B cell (primary cell): ENCODE results near the gene TAF8. TPM values are rescaled to one million over a fixed set of nuclear protein-coding genes. Genes with fewer than 3 reads are reported as not detected.
A peak's percentile ranks its signal among the peaks of the same experiment; 100 is the strongest.

ENCODE experiments used
- ATAC-seq: fragments of 200-7000 bp; cut with Tn5 transposase; one replicate; pipeline ENCODE4 v1.10.0; 2021; ENCODE audit warnings: low read depth, mild to moderate bottlenecking, moderate number of reproducible peaks, moderate library complexity
- CTCF ChIA-PET: fragments of 350-600 bp; sonication (Branson Sonifier 250); formaldehyde crosslinking; loops from one replicate; lab custom pipeline; 2021; ENCODE audit warnings: antibody characterized with exemption, inconsistent platforms; lab: Charles Lee
- POLR2A ChIA-PET: fragments of 350-600 bp; sonication (Branson Sonifier 250); formaldehyde crosslinking; loops from one replicate; lab custom pipeline; 2021; ENCODE audit warnings: antibody characterized with exemption; lab: Charles Lee
- DNase-seq: peaks from one replicate; pipeline ENCODE4 v3.0.0; 2013
- H2AFZ ChIP-seq: 2 replicates; pipeline ENCODE4 v1.6.1; 2012; ENCODE audit warnings: mild to moderate bottlenecking, low read depth, low read length; ENCODE audit not compliant: insufficient read depth, poor library complexity, severe bottlenecking
- H3K27ac ChIP-seq, 2 donors: 1 replicate in 1 of 2; 2 replicates in 1 of 2; pipeline ENCODE4 v1.5.1; 2012 to 2013; ENCODE audit warnings: low read length in 2 of 2, mild to moderate bottlenecking in 2 of 2, moderate library complexity in 1 of 2
- H3K27me3 ChIP-seq, 4 experiments: fragments of 200-600 bp in 1 of 4; sonication (generic) in 1 of 4; replicated peaks in 1 of 4; 1 replicate in 2 of 4; 2 replicates in 2 of 4; pipeline versions ENCODE4 v1.6.1 to v1.7.0; 2013 to 2016; ENCODE audit warnings: low read length in 3 of 4, mild to moderate bottlenecking in 2 of 4, mixed read lengths in 1 of 4, moderate library complexity in 1 of 4; ENCODE audit not compliant: insufficient read depth in 4 of 4, control insufficient read depth in 3 of 4; ENCODE audit errors: control extremely low read depth in 1 of 4
- H3K36me3 ChIP-seq, 2 experiments: replicated peaks in 1 of 2; 1 replicate in 1 of 2; 2 replicates in 1 of 2; pipeline versions ENCODE4 v1.6.1 to v1.7.1; 2013; ENCODE audit warnings: low read length in 1 of 2; ENCODE audit not compliant: insufficient read depth in 2 of 2, control insufficient read depth in 1 of 2; ENCODE audit errors: control extremely low read depth in 1 of 2, extremely low read depth in 1 of 2
- H3K4me1 ChIP-seq, 2 donors: fragments of 200-600 bp in 1 of 2; sonication (generic) in 1 of 2; 1 replicate in 1 of 2; 2 replicates in 1 of 2; pipeline versions ENCODE4 v1.5.1 to v1.6.1; 2013 to 2017; ENCODE audit warnings: low read length in 2 of 2; ENCODE audit not compliant: control insufficient read depth in 2 of 2, insufficient read depth in 2 of 2
- H3K4me2 ChIP-seq: replicated peaks from 2 replicates; pipeline ENCODE3; 2012; ENCODE audit warnings: mild to moderate bottlenecking, low read depth, low read length; ENCODE audit not compliant: poor library complexity, severe bottlenecking
- H3K4me3 ChIP-seq, 5 experiments: fragments of 200-600 bp in 1 of 5; sonication (generic) in 1 of 5; 1 replicate in 3 of 5; 2 replicates in 2 of 5; pipeline versions ENCODE4 v1.5.1 to v1.7.0; 2011 to 2016; ENCODE audit warnings: low read length in 4 of 5, mild to moderate bottlenecking in 4 of 5, low read depth in 2 of 5, control low read depth in 1 of 5, moderate library complexity in 1 of 5; ENCODE audit not compliant: insufficient read depth in 1 of 5; ENCODE audit errors: control extremely low read depth in 1 of 5, extremely low read depth in 1 of 5
- H3K79me2 ChIP-seq: fragments of 200-600 bp; sonication (generic); one replicate; pipeline ENCODE4 v1.6.0; 2016; ENCODE audit warnings: low read length; ENCODE audit not compliant: control insufficient read depth, insufficient read depth
- H3K9ac ChIP-seq: fragments of 200-600 bp; sonication (generic); 2 replicates; pipeline ENCODE4 v1.6.1; 2017; ENCODE audit warnings: mild to moderate bottlenecking, low read length, moderate library complexity
- H3K9me3 ChIP-seq, 3 donors: one replicate each; pipeline versions ENCODE4 v1.6.1 to v1.7.1; 2013; ENCODE audit warnings: low read length in 2 of 3; ENCODE audit not compliant: control insufficient read depth in 2 of 3, insufficient read depth in 1 of 3; ENCODE audit errors: control extremely low read depth in 1 of 3
- H4K20me1 ChIP-seq: 2 replicates; pipeline ENCODE4 v1.6.0; 2012; ENCODE audit warnings: mild to moderate bottlenecking, low read length; ENCODE audit not compliant: insufficient read depth, control insufficient read depth, poor library complexity, severe bottlenecking
- H3K27ac Mint-ChIP-seq: one replicate; pipeline ENCODE4 v1.8.0; 2021; ENCODE audit warnings: mixed read lengths
- H3K27me3 Mint-ChIP-seq: one replicate; pipeline ENCODE4 v1.8.0; 2021; ENCODE audit warnings: mixed read lengths
- H3K4me1 Mint-ChIP-seq: one replicate; pipeline ENCODE4 v1.8.0; 2021; ENCODE audit warnings: mixed read lengths
- H3K4me3 Mint-ChIP-seq: one replicate; pipeline ENCODE4 v1.8.0; 2021; ENCODE audit warnings: mixed read lengths
- H3K9me3 Mint-ChIP-seq: one replicate; pipeline ENCODE4 v1.8.0; 2022; ENCODE audit warnings: mixed read lengths; ENCODE audit not compliant: insufficient read depth
- CTCF ChIP-seq: fragments of 200-600 bp; IDR thresholded peaks from one replicate; pipeline ENCODE4 v1.8.0; 2022; ENCODE audit warnings: antibody characterized with exemption, mild to moderate bottlenecking
- EZH2 ChIP-seq: IDR thresholded peaks from 2 replicates; pipeline ENCODE4 v1.6.1; 2012; ENCODE audit warnings: borderline replicate concordance, low read depth, mild to moderate bottlenecking, moderate library complexity, low read length; ENCODE audit not compliant: insufficient read depth, poor library complexity, severe bottlenecking
- WGBS: methylation state at CpG from one replicate; pipeline ENCODE4 v1.1.5; 2013; ENCODE audit warnings: missing lambda C conversion rate; ENCODE audit not compliant: insufficient coverage; 5-methylcytosine and 5-hydroxymethylcytosine counted together
- intact Hi-C: fragments of 100-400 bp; cut with micrococcal nuclease; formaldehyde crosslinking; loops from one replicate; pipeline ENCODE4 v1.10.0; 2022
- polyA plus RNA-seq: library from polyadenylated mRNA; depleted of rRNA; stranded (reverse); fragments of >200 nt; gene quantifications from 2 replicates; pipeline ENCODE4 v1.2.3, GENCODE V29; 2012
- total RNA-seq, 2 donors: library from RNA; stranded (reverse); fragments of 120-200 nt in 1 of 2; gene quantifications; 1 replicate in 1 of 2; 2 replicates in 1 of 2; pipeline versions ENCODE4 v1.2.3 to v1.2.4, GENCODE V29; 2013 to 2022

The TAF8 gene
- total and polyA plus RNA-seq, 2 donors (not counting 1 experiment from before 2014, with no cell fraction given): 30.6 to 67.0 TPM

- H3K36me3 ChIP-seq: peaks cover 0 to 32% of the 10 kb centered on the region in 2 experiments
- H3K27me3 ChIP-seq: no peaks in the 10 kb centered on the region
- Mint-ChIP-seq H3K27ac (peak overlapping the region; percentile 99), H3K4me1 (peaks cover 83% of the 10 kb centered on the region), H3K27me3 (no peaks in the 10 kb centered on the region), H3K4me3 (peak overlapping the region; percentile 99), H3K9me3 (no peaks in the 10 kb centered on the region)
- ChIA-PET POLR2A (interaction anchor here (0.8 to 1.6 kb wide), 4 partner anchors 109 to 266 kb away, joined by 3 to 5 read pairs (median 4); partner anchors contain the start of genes FRS3 and MED20), CTCF (interaction anchor here (0.5 to 15.3 kb wide), 22 partner anchors 7 to 698 kb away, joined by 3 to 263 read pairs (median 6); partner anchors contain the start of genes BYSL, CCND3, MED20 and PRICKLE4)
- H2AFZ ChIP-seq: peak overlapping the region; percentile 34
- 38% methylated on average over 3 of the region's 14 CpGs for WGBS
- peaks cover 47% of the 10 kb centered on the region for H4K20me1 ChIP-seq
- peak overlapping the region; percentile 42 to 81 for H3K27ac ChIP-seq
- TF ChIP-seq CTCF (no peak), EZH2 (no peak)
- H3K9ac ChIP-seq: peak overlapping the region; percentile 97
- peaks cover 89% of the 10 kb centered on the region for H3K79me2 ChIP-seq
- H3K9me3 ChIP-seq: no peaks in the 10 kb centered on the region
- H3K4me3 ChIP-seq: peak overlapping the region; percentile 83 to 99 (median 90)
- intact Hi-C loops: loop anchor here (2.0 kb wide), 1 partner anchor 259 kb away; the partner anchor contains the start of gene TOMM6
- peak; percentile 10 for ATAC-seq
- DNase-seq: peak; percentile 78
- H3K4me1 ChIP-seq: peaks cover 69 to 83% of the 10 kb centered on the region in 2 donors
- peak overlapping the region; percentile 87 for H3K4me2 ChIP-seq
Measured at GRCh38 chr6:42045538-42046460, 4.5 kb upstream of the TAF8 start.
